C4-2B (cell line): ENCODE results near the gene RYR3.

Experiments
- CTCF ChIP-seq: fragments of 450-650 bp; conservative IDR thresholded peaks from 2 replicates; pipeline ENCODE4 v1.5.1; 2017; ENCODE audit warnings: mild to moderate bottlenecking
- ZFX ChIP-seq: fragments of 450-650 bp; IDR thresholded peaks from 2 replicates; pipeline ENCODE4 v1.6.1; 2017

DNA sequence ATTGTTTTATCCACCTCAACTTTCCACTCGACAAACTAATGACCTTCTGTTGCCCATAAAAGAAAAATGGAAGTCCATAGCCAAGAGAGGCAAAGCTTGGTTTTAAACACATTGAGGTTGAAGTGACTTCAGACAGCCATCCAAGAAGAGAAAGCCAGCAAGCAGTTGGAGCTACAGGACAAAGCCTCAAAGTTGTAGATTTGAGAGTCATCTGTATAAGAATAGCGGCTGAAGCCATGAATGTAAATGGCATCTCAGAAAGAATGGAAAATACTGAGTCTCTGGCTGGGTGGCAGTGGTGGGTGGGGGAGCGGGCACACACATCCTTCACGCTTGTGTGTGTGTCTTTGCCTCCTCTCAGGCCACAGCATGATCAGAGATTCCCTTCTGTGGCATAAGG, 533.4 kb downstream of the RYR3 start:
- TF ChIP-seq CTCF = no peak
- TF ChIP-seq ZFX = no peak
